ENCODE measurements around the gene ZNF414. TPM values are rescaled to one million over a fixed set of nuclear protein-coding genes. Genes with fewer than 3 reads are reported as not detected.

The ZNF414 gene
- total RNA-seq, 1 experiment from 2014 or later, result 26.7 TPM

- Histone ChIP-seq H3K36me3 (ENCODE audit: insufficient read depth, low read length, poor library complexity, severe bottlenecking) (no peaks in the 10 kb centered on the region), H3K9me3 (ENCODE audit: low read depth, low read length, poor library complexity, severe bottlenecking) (no peaks in the 10 kb centered on the region), H3K27me3 (replicated peaks; ENCODE audit: insufficient read depth, low read depth, low read length, poor library complexity) (no peaks in the 10 kb centered on the region), H3K27ac (ENCODE audit: low read depth, low read length, poor library complexity, severe bottlenecking) (no peak overlapping the region), H3K4me1 (ENCODE audit: insufficient read depth, low read length, poor library complexity, severe bottlenecking) (peaks cover 3% of the 10 kb centered on the region), H3K4me3 (ENCODE audit: low read depth, low read length, poor library complexity, severe bottlenecking) (no peak overlapping the region)
- BruUV-seq (replicated peaks), result no TSS peak
- no peak for DNase-seq (ENCODE audit: low spot score)
- intact Hi-C loops (cut with micrococcal nuclease; ENCODE audit: unreplicated experiment), result no loop called here
- POLR2A ChIA-PET (ENCODE audit: low non-redundant PET), result no interaction called here
- no peak for TF ChIP-seq EZH2 (IDR thresholded peaks at IDR 0.05; ENCODE audit: borderline replicate concordance, low read depth, low read length, poor library complexity, severe bottlenecking)
- no peak for TF ChIP-seq CTCF (conservative IDR thresholded peaks at IDR 0.05; ENCODE audit: low read depth, low read length)
- CTCF ChIA-PET, result interaction anchor here (0.7 kb wide), 1 partner anchor 48 kb away, joined by 6 read pairs; no protein-coding TSS in a partner anchor
These were observed 31.8 kb upstream of the ZNF414 start for GRCh38 chr19:8545743-8546142.

GRCh38 chr19:8544168-8544567, 30.2 kb upstream of the ZNF414 start:
- BruUV-seq (replicated peaks), result no TSS peak
- POLR2A ChIA-PET (ENCODE audit: low non-redundant PET), result no interaction called here
- TF ChIP-seq CTCF (conservative IDR thresholded peaks at IDR 0.05; ENCODE audit: low read depth, low read length) (no peak), EZH2 (IDR thresholded peaks at IDR 0.05; ENCODE audit: borderline replicate concordance, low read depth, low read length, poor library complexity, severe bottlenecking) (no peak)

GRCh38 chr19:8539621-8540149, 25.7 kb upstream of the ZNF414 start:
- no TSS peak for BruUV-seq (replicated peaks)
- no peak for DNase-seq (ENCODE audit: low spot score)
- H3K36me3 ChIP-seq (ENCODE audit: insufficient read depth, low read length, poor library complexity, severe bottlenecking), result no peaks in the 10 kb centered on the region
- peaks cover 7% of the 10 kb centered on the region for H3K4me1 ChIP-seq (ENCODE audit: insufficient read depth, low read length, poor library complexity, severe bottlenecking)
- intact Hi-C loops (cut with micrococcal nuclease; ENCODE audit: unreplicated experiment), result no loop called here
- CTCF ChIA-PET, result no interaction called here
- POLR2A ChIA-PET (ENCODE audit: low non-redundant PET), result no interaction called here
- no peak overlapping the region for H3K4me3 ChIP-seq (ENCODE audit: low read depth, low read length, poor library complexity, severe bottlenecking)
- no peaks in the 10 kb centered on the region for H3K27me3 ChIP-seq (replicated peaks; ENCODE audit: insufficient read depth, low read depth, low read length, poor library complexity)
- no peak overlapping the region for H3K27ac ChIP-seq (ENCODE audit: low read depth, low read length, poor library complexity, severe bottlenecking)
- no peak for TF ChIP-seq EZH2 (IDR thresholded peaks at IDR 0.05; ENCODE audit: borderline replicate concordance, low read depth, low read length, poor library complexity, severe bottlenecking)
- no peak for TF ChIP-seq CTCF (conservative IDR thresholded peaks at IDR 0.05; ENCODE audit: low read depth, low read length)
- H3K9me3 ChIP-seq (ENCODE audit: low read depth, low read length, poor library complexity, severe bottlenecking), result no peaks in the 10 kb centered on the region

More at GRCh38 chr19:8544168-8544567, 30.2 kb upstream of the ZNF414 start:
- H3K9me3 ChIP-seq (ENCODE audit: low read depth, low read length, poor library complexity, severe bottlenecking), result no peaks in the 10 kb centered on the region
- no peak overlapping the region for H3K27ac ChIP-seq (ENCODE audit: low read depth, low read length, poor library complexity, severe bottlenecking)
- peaks cover 7% of the 10 kb centered on the region for H3K4me1 ChIP-seq (ENCODE audit: insufficient read depth, low read length, poor library complexity, severe bottlenecking)
- CTCF ChIA-PET, result no interaction called here
- no peak for DNase-seq (ENCODE audit: low spot score)
- H3K36me3 ChIP-seq (ENCODE audit: insufficient read depth, low read length, poor library complexity, severe bottlenecking), result no peaks in the 10 kb centered on the region
- H3K4me3 ChIP-seq (ENCODE audit: low read depth, low read length, poor library complexity, severe bottlenecking), result no peak overlapping the region
- intact Hi-C loops (cut with micrococcal nuclease; ENCODE audit: unreplicated experiment), result no loop called here
- H3K27me3 ChIP-seq (replicated peaks; ENCODE audit: insufficient read depth, low read depth, low read length, poor library complexity), result no peaks in the 10 kb centered on the region
